ENCODE data around the gene FTO.

Gene FTO

GRCh38 chr16:54033747-54034146 lies 329.8 kb downstream of the FTO start:
- Histone ChIP-seq H3K9me3 (ENCODE audit: control insufficient read depth, low read length) (no peaks in the 10 kb centered on the region), H3K36me3 (ENCODE audit: control insufficient read depth, insufficient read depth, low read length) (no peaks in the 10 kb centered on the region), H3K4me2 (ENCODE audit: low read length) (no peak overlapping the region), H3K27ac (no peak overlapping the region), H3K9ac (no peak overlapping the region), H3K79me2 (no peaks in the 10 kb centered on the region), H3K4me3 (ENCODE audit: low read depth, low read length) (no peak overlapping the region), H3K27me3 (ENCODE audit: control insufficient read depth, insufficient read depth, low read length) (no peaks in the 10 kb centered on the region), H2AFZ (no peak overlapping the region), H3K4me1 (no peaks in the 10 kb centered on the region)
- TF ChIP-seq CTCF (IDR thresholded peaks at IDR 0.05): no peak

- Histone ChIP-seq H3K36me3 (ENCODE audit: control insufficient read depth, insufficient read depth, low read length) (no peaks in the 10 kb centered on the region), H2AFZ (no peak overlapping the region), H3K79me2 (no peaks in the 10 kb centered on the region), H3K9me3 (ENCODE audit: control insufficient read depth, low read length) (no peaks in the 10 kb centered on the region), H3K27ac (no peak overlapping the region), H3K4me1 (no peaks in the 10 kb centered on the region), H3K4me3 (ENCODE audit: low read depth, low read length) (no peak overlapping the region), H3K27me3 (ENCODE audit: control insufficient read depth, insufficient read depth, low read length) (no peaks in the 10 kb centered on the region), H3K4me2 (ENCODE audit: low read length) (no peak overlapping the region), H3K9ac (no peak overlapping the region)
- no peak for TF ChIP-seq CTCF (IDR thresholded peaks at IDR 0.05)
Measured at GRCh38 chr16:54034684-54035083, 330.7 kb downstream of the FTO start.

GRCh38 chr16:54040480-54040879 lies 336.5 kb downstream of the FTO start:
- no peak overlapping the region for H3K4me3 ChIP-seq (ENCODE audit: low read depth, low read length)
- TF ChIP-seq CTCF (IDR thresholded peaks at IDR 0.05): no peak
- no peaks in the 10 kb centered on the region for H3K36me3 ChIP-seq (ENCODE audit: control insufficient read depth, insufficient read depth, low read length)
- H3K4me2 ChIP-seq (ENCODE audit: low read length): no peak overlapping the region
- no peaks in the 10 kb centered on the region for H3K4me1 ChIP-seq
- H2AFZ ChIP-seq: no peak overlapping the region
- no peaks in the 10 kb centered on the region for H3K9me3 ChIP-seq (ENCODE audit: control insufficient read depth, low read length)
- H3K27ac ChIP-seq: no peak overlapping the region
- no peaks in the 10 kb centered on the region for H3K27me3 ChIP-seq (ENCODE audit: control insufficient read depth, insufficient read depth, low read length)
- H3K9ac ChIP-seq: no peak overlapping the region
- no peaks in the 10 kb centered on the region for H3K79me2 ChIP-seq

GRCh38 chr16:54040975-54041374 lies 337.0 kb downstream of the FTO start:
- Histone ChIP-seq H3K9me3 (ENCODE audit: control insufficient read depth, low read length) (no peaks in the 10 kb centered on the region), H3K27ac (no peak overlapping the region), H3K27me3 (ENCODE audit: control insufficient read depth, insufficient read depth, low read length) (no peaks in the 10 kb centered on the region), H3K36me3 (ENCODE audit: control insufficient read depth, insufficient read depth, low read length) (no peaks in the 10 kb centered on the region), H2AFZ (no peak overlapping the region), H3K79me2 (no peaks in the 10 kb centered on the region), H3K4me1 (no peaks in the 10 kb centered on the region), H3K4me2 (ENCODE audit: low read length) (no peak overlapping the region), H3K4me3 (ENCODE audit: low read depth, low read length) (no peak overlapping the region), H3K9ac (no peak overlapping the region)
- no peak for TF ChIP-seq CTCF (IDR thresholded peaks at IDR 0.05)

- Histone ChIP-seq H3K9me3 (ENCODE audit: control insufficient read depth, low read length) (no peaks in the 10 kb centered on the region), H3K4me2 (ENCODE audit: low read length) (no peak overlapping the region), H3K27me3 (ENCODE audit: control insufficient read depth, insufficient read depth, low read length) (no peaks in the 10 kb centered on the region), H3K4me3 (ENCODE audit: low read depth, low read length) (no peak overlapping the region), H3K79me2 (no peaks in the 10 kb centered on the region), H3K4me1 (peaks cover 3% of the 10 kb centered on the region), H3K36me3 (ENCODE audit: control insufficient read depth, insufficient read depth, low read length) (no peaks in the 10 kb centered on the region), H3K27ac (no peak overlapping the region), H3K9ac (no peak overlapping the region), H2AFZ (no peak overlapping the region)
- no peak for TF ChIP-seq CTCF (IDR thresholded peaks at IDR 0.05)
Measured at GRCh38 chr16:54048586-54049495, 344.9 kb downstream of the FTO start.

All from parathyroid adenoma (tissue), 2 donors.